ENCODE measurements around the gene KCNH2.

The KCNH2 gene

DNA sequence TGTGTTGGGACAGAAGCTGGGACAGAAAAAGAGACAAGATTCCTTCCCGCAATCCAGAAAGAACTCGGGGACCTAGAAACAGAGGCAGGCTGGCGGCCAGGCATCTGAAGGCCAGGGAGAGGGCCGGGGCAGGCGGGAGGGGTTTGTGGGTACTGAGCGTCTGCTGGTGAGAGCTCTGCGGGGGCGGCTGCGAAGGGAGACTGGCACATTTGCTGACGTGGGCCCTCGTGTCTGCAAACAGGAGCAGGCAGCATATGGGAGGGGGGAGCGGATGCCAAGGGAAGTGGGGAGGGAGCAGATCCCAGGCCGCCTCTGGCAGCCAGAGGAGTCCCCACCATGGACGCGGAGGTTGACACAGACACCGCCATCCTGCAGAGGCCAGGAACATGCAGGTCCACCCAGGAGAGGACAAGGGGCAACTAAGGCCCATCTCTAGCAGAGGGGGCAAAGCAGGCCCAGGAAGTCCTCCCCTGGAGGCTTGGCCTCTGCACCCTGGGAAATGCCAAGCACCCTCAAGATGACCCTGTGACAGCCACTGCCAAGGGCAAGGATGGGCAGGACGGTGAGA lies 32.2 kb downstream of the KCNH2 start:
- DNase-seq, result no peak

DNA sequence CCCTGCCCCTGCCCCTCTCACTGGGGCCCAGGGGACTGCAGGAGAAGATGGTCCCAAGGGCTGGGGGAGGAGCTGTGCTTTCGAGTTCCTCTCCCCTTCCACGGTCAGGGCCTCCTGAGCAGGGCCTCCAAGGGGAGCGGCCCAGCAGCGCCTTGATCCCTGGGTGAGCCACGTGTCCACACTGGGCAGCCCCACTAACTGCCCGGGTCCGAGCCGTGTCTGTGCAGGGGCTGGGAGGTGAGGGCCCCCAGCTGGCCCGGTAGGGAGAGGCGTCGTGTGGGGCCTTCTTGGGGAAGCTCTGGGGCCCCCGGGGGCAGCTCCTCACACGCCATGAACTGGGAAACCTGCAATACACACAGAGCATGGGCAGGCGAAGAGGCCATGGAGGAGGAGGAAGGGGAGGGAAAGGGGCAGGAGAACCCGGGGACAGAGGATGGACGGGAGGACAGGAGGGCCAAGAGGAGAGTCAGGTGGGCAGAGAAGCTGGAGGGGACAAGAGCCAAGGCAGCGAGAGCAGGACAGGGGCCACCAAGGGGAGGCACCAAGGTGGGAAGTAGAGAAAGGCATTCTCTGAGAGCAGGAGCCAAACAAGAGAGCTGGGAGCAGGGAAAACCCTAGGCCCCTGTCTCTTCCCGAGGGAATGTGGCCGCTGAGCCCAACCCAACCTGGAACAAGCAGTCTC lies 32.8 kb downstream of the KCNH2 start:
- DNase-seq, result no peak

DNA sequence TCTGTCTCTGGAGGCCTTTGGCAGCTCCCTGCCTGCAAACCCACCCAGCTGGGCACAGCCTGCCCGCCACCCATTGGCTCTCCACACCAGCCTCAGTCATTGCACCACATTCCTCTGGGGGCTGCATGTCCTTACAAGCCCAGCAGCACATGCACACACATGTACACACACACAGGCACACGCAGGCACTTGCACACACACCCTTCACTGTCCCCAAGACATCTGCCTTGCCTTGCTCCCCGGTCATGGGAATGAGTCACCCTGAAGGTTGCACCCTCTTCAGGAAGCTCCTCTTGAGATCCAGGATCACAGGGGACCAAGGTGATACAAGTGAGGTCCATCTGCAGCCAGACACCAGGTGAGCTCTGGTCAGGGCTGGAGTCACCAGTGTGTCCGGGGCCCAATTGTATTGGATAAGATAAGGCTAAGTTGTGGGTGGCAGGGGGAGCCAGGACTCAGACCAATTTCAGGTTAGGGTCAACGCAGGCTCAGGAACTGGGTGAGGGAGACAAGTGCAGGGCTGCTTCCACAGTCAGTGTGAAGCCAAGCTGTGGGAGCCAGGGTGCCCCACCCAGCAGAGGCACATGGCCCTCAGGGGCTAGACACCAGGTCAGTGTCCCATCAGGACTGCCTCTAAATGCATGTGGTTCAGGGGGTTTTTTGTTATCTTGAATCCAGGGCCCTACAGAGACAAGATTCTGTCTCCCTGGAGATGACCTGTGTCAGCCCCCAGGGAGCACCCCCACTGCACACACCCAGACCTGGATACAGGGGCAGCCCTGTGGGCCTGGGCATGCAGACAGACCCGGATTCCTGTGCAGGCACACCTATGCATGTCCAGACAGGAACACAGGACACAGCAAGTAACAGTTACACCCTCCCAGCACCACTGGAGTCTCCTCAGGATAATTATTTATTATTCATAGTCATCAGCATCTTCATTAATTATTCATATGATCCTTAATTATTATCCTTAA lies 33.8 kb downstream of the KCNH2 start:
- DNase-seq, result no peak

DNA sequence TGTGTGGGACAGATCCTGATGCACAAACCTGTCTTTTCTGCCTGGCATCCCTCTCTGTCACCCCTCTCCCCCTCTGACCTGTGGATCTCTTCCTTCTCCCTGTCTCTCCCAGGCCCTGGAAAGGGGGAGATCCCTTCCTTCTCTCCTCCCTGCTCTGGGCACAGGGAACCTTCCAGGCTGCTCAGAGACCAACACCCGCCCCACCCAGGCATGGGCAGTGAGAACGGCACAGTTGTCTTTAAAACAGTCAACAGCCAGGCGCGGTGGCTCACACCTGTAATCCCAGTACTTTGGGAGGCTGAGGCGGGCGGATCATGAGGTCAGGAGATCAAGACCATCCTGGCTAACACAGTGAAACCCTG lies 34.7 kb downstream of the KCNH2 start:
- DNase-seq, result no peak

DNA sequence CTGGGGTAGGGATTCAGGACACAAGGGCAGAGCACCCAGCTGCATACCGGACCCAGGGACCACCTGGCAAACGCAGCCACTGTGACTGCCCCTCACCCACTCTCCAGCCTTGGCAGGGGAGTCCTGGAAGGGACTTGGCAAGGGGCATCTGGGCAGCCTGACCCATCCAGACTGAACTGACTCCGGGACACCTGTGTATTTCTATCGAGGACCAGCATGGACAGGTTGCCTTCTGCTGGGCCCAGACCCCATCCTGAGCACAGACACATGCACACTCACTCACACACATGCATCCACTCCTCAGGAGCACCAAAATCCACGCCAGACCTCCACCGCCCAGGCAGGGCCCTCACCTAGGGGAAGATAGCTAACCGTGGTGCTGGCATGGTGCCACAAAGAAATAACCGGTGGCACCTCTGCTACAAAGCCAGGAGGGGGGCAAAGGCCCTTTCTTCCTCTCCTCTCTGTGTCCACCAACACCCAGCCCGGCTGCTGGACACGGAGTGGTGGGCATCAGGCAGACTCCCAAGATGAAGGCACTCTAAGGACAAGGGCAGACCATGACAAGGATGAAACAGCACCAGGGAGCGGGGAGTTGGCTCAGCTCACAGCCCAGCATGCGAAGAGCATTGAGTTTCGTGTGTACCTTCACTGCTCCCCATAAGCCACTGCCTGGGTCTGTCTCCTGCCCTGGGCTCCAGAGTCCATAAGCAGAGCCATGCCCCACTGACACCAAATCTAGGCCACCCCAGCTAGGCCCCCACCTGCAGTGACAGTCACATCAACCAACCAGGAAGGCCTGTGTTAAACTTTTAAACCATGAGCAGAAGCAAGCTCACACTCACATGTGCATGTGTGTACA lies 35.3 kb downstream of the KCNH2 start:
- DNase-seq, result no peak

DNA sequence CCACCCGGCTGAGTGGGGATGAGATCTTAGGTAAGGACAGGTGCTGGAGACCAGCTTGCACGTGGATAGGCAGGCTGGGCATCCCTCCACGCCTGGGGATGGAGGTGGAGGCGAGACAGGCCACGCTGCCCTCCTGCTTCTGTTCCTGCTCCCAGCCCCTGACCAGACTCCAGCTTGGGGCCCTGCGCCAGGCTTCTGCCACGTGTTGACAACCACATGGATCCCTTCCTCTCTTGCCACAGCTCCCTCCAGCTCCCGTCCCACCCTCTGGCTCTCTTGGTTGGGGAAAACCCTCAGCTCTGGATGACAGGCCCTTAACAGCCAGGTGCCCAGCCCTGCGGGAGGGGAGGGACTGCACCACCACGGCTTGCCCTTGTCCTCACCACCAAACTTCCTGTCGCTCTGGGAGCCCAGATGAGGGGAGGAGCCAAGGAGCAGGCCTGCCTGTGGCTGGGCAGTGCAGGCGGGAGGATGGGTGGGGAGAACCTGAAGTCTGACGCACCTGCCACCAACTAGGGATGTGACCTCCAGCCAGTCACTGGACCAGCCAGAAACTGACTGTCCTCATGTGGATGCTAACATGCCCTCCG lies 36.0 kb downstream of the KCNH2 start:
- DNase-seq, result peak; percentile 79

DNA sequence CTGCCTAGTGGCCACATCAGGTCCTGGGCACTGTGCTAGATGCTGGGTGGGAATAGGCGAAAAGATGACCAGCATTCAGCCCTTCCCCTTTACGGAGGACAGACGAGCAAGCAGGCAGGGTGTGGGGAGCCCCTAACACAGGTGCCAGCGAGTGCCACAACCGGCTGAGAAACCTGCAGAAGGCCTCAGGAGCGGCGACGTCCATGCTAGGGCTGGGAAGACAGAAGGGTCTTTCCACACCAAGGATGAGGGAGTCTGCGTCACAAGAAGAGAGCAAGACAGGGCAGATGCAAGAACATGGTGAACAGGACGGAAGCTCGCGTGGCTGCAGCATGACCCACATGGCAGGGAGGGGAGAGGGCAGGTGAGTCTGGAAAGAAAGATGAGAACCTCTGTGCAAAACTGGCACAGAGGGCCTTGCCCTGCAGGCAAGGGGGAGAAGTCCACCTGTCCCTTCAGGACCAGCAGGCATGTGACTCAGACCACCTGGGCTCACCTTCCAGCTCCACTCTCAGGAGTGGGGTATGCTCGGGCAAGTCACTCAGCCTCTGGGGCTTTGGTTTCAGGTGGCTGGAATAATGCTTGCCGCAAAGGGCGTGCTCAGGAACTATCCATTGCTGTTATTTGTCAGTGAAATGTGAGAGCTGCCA lies 36.6 kb downstream of the KCNH2 start:
- DNase-seq, result no peak

DNA sequence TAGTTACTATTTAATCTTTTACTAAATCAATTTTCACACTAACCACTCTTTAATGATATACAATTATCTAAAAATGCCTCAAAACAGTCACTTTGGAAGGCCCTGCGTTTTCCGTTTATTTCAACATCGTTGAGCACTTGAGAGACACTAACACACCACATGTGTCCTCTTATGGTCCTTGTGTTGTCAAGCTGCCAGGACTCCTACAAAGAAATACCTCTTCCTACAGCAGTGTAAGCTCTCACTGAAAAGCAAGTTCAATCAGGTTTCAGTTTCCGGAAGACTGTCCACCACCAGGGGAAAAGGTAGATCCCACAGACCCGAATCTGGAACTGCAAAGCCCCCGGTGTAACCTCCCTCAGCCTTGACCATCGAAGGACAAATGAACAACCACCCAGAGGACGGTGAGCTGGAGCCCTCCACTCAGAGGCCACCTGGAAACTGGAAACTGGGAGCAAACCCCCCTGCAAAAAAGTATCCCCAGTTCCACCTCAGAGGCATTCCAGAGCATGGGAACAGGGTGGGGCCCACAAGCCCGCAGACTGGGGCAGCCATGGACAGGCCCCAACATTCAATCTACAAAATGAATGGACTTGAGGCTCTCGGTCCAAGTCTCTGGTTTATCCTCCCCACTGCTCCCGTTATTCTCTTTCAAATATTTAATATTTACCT lies 37.6 kb downstream of the KCNH2 start:
- DNase-seq, result no peak

DNA sequence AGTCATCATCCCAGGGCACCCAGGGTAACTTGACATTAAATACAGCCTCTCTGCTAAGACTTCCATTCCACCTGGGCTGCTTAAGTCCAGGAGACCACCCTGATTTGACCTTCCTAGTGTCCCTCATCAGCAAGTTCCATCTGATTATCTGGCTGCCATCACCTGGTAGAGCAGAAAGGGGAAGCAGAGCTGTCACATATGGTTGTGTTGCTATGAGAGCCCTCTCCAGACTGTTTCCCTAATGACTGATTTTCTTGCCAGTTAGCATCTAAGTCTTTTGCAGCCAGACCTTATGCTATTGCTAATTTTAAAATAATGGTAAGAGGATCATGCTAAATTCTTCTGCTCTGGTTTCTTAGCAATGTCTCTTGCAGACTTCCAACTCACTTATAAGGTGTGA lies 38.7 kb downstream of the KCNH2 start:
- DNase-seq, result no peak

DNA sequence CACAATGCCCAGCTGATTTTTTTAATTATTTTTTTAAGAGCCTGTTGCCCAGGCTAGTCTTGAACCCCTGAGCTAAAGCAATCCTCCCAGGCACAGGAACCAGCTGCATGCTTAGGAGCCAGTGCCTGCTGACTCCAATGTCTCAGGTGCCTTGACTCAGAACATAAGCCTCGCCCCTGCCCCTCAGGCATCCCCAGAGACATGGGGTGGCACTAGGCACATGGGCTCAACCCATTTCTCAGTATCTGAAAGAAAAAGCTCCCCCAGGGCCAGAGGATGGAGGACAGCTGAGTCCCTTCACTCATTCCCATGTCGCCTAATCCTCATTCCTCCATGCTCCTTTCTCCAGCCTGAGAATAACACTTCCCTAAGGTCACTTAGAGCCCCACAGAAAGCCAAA lies 39.1 kb downstream of the KCNH2 start:
- no peak for DNase-seq

DNA sequence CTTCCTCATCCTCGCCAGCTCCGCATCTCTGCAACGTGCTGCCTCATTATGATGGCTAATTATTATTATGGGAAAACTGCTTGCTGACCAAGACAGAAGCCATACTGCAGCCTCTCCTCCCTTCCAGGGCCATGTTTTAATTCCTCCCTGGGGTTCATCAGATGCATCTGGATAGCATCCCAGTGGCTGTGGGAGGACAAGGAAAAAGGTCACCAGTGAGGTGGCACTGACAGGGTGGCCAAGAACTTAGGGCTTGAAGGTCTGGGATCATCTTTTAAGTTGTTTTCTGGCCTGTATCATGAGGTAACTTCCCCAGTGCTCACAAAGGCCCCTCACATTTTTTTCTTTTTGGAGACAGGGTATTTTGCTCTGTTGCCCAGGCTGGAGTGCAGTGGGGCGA lies 39.6 kb downstream of the KCNH2 start:
- no peak for DNase-seq

DNA sequence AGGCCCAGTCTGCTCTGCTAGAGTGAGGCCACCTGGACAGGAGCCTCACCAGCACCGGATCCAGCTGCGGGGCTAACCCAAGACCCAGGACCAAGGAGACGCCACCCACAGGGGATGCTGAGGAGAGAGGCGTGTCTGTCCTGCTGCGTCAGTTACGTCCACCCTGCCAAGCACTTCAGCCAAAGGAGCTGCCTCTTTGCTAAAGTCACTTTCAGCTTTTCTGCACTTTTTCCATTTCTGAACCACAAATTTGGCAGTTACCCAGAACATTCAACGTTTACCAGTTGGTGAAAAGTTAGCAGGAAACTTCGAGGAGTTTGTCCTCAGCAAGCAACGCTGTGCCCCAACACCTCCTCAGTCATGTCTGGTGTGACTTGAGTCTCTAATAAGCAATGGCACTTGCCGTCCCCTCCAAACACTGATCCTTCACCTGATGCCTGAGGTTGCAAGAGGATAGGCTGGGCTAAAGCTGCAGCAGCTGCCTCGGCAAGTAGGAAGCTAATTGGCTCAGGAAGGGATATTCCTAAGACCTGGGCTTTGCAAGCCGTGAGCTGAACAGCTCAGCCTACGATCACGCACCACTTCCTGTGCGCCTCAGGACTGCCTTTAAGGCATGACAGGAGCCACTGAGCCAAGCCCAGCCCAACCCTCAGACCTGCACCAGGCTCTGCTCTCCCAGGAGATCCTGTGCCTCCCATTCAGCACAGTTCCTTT lies 40.1 kb downstream of the KCNH2 start:
- DNase-seq, result peak; percentile 66

DNA sequence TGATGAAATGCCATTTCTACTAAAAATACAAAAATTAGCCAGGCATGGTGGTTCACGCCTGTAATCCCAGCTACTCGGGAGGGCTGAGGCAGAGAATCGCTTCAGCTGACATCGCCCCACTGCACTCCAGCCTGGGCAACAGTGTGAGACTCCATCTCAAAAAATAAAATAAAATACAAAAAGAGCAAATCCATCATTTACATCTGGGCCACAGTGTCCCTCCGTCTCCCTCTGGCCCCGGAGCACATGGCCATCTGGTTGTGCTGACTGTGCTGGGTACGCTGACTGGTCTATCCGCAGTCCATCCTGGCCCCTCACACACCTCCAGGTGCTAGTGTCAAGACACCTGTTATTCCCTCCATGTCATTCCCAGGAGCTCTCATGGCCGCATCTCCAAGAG lies 42.1 kb downstream of the KCNH2 start:
- no peak for DNase-seq

DNA sequence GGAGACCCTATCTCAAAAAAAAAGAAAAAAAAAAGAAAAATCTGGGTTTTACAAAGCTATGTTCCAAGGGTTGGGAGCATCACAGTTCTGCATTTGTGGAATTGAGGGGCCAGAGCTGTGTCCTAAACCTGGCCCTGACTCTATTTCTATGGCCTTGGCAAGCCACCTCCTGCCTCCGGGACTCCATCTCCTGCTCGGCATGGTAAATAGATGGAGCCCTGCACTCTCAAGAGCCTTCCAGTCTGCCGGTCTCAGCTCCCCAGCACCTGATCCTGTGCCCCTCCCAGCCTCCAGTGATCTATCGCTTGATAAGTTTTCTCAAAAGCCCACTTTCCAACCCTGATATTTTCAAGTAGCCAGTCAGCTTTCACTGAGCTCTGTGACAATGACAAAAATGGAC lies 43.0 kb downstream of the KCNH2 start:
- DNase-seq, result no peak

DNA sequence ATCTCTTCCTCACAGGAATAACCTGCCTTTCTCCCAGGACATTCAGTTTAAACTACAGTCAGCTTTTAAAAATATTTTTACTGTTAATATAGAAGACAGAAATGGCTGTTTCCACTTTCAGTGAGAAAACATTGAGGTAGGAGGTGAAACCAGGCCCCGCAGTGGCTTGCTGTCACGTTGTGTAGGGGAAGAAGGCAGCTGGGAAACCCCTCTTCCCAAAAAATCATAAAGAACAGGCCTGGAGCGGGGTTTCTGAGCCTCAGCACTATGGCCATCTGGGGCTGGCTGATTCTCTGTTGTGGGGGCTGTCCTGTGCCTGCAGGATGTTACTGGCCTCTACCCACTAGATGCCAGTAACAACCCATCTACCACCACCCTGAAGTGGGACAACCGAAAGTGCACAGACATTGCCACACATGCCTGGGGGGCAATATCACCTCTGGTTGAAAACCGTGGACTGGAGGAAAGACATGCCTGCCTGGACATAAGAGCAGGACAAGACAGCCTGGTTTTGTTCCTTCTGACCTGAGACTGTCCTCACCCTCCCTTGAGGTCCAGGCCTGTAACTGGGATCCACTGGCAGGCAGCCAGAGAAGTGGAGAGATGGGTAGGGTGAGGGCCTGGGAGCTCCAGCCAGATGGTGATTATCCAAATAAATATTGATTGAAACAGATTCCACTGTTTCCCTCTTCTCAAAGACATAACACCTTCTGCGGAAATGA lies 43.9 kb downstream of the KCNH2 start:
- DNase-seq, result no peak

DNA sequence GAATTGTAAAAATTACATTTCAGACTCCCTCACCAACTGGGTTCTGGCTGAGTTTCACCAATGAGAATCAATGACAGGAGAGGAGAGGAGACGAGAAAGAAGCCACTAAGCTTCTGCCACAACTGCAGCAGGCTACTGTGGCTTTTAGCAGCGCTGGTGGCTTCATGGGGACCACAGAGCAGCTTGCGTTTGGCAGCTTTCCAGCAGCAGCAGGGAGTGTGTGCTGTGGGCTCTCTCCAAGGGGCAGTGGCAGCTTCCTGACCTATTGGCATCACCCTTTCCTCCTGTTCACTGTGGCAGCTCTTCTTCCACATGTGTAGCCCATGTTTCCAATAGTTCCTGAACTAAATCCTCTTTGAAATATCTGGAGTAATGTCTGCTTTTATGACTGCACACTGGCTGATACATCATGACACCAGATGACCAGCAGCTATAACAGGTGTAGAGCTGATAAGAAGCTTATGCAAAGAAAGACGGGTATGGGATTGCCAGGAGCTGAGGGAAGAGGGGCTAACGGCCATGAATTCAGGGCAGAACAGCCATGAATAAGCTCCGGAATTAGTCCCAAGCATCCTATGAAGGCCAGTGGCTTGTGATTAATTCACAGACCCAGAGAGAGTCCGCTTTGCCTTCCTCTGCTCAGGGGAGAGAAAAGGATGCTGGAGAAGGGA lies 46.8 kb downstream of the KCNH2 start:
- DNase-seq, result peak; percentile 21

DNA sequence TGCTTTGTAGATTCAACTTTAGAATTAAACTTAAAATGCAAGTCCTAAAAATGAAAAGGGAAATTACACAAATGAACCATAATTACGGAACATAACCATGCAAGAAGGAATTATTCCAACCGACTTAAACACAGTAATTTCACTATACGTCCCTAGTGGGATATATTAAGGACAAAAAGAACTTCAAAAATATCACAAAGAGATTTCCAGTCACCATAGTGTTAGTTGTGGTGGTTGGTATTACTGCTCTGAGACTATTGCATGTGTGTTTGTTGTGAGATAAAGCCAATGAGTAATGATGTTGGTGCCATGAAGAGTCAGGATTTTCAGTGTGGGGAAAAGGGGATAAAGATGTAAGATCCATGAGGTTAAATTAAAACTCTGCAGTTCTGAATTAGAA lies 49.6 kb downstream of the KCNH2 start:
- no peak for DNase-seq

DNA sequence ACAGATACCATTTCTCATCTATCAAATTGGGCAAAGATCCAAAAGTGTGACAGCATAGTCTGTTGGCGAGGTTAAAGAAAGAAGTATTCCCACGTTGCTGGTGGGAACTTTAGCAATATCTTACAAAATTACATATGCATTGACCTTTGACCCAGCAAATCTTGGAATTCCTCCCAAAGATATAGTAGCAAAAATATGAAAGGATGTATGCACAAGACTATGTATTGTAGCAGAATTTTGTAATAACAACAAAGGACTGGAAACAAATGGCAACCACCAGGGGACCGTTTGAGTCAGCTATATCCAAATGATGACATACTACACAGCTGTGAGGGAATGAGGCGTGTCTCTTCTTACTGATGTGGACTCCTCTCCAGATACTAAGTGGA lies 50.2 kb downstream of the KCNH2 start:
- DNase-seq, result peak; percentile 25

DNA sequence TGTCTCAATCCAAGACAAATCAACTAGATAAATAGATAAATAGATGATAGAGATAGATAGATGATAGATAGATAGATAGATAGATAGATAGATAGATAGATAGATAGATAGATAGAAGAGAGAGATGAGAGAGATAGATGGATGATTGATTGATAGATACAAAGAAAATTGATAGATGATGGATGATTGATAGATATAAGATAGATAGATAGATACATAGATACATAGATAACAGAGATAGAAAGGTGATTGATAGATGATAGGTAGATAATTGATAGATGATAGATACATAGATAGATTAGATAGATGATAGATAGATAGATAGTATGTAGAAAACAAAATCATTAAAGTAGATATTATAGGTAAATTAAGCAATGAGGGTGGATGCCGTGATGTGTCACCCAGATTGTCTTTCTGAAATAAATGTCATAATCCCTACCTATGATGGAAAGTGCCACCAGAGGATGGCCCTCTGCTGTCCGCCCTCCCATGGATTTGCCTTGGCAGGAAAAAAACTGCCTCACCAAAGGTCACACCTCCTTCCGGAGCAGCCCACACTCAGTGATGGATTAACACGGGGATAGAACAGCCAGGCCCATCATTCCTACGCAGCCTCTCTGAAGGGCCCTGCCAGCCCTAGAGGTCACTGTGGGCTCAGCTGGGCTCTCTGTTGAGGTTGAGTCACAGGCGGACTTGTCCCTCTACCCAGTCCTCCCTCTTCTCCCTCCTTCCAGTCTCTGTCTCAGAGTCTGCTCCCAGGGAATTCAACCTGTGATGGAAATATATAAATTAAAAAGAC lies 50.8 kb downstream of the KCNH2 start:
- no peak for DNase-seq
